MM.1S (cell line): Measurements from ENCODE around the gene RTL5.

Experiments
- EZH2 ChIP-seq: fragments of 300-600 bp; sonication (generic); optimal IDR thresholded peaks from 2 replicates; pipeline ENCODE3; 2017; ENCODE audit warnings: low read depth, mild to moderate bottlenecking, antibody characterized with exemption, low read length, mixed read lengths
- EZH2phosphoT487 ChIP-seq: fragments of 300-600 bp; sonication (generic); IDR thresholded peaks from 2 replicates; pipeline ENCODE4 v1.6.1; 2018; ENCODE audit warnings: antibody characterized with exemption, low read length
- TF ChIP-seq, protein P1 (sequence below): fragments of 300-600 bp; sonication (generic); IDR thresholded peaks from 2 replicates; pipeline ENCODE4 v1.5.1; 2016; ENCODE audit warnings: antibody characterized with exemption, low read length, mixed read lengths

DNA sequence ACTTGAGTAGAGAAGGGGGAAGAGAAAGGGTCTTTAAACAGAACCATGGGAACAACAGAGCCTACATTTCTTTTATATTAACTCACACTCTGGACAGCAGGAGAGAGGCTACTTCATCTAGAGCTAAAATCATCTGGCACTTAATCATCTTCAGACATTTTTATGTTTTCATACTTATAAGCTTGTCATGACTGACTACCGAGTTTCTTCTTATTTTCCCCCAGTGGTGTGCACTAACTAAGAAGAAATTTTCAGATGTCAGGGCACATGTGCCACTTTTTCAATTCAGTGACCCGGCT is 11.8 kb upstream of the RTL5 start:
- TF ChIP-seq, protein P1, sequence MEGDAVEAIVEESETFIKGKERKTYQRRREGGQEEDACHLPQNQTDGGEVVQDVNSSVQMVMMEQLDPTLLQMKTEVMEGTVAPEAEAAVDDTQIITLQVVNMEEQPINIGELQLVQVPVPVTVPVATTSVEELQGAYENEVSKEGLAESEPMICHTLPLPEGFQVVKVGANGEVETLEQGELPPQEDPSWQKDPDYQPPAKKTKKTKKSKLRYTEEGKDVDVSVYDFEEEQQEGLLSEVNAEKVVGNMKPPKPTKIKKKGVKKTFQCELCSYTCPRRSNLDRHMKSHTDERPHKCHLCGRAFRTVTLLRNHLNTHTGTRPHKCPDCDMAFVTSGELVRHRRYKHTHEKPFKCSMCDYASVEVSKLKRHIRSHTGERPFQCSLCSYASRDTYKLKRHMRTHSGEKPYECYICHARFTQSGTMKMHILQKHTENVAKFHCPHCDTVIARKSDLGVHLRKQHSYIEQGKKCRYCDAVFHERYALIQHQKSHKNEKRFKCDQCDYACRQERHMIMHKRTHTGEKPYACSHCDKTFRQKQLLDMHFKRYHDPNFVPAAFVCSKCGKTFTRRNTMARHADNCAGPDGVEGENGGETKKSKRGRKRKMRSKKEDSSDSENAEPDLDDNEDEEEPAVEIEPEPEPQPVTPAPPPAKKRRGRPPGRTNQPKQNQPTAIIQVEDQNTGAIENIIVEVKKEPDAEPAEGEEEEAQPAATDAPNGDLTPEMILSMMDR: no peak
- TF ChIP-seq EZH2 (no peak), EZH2phosphoT487 (no peak)
